A673 (cell line): Measurements from ENCODE around the gene PRKG1.

Source experiments
- CTCF ChIP-seq: fragments of 300-800, 200-600 bp; sonication (generic); conservative IDR thresholded peaks from 2 replicates; pipeline ENCODE4 v1.5.1; 2017; ENCODE audit warnings: low read depth, mild to moderate bottlenecking, antibody characterized with exemption, low read length, moderate library complexity, mixed read lengths
- EZH2 ChIP-seq: fragments of 200-600 bp; sonication (generic); IDR thresholded peaks from 2 replicates; pipeline ENCODE4 v1.6.1; 2017; ENCODE audit warnings: borderline replicate concordance, low read depth, mild to moderate bottlenecking, mixed read lengths, antibody characterized with exemption, low read length; ENCODE audit not compliant: poor library complexity, severe bottlenecking

GRCh38 chr10:51147644-51148399 lies 73.5 kb downstream of the PRKG1 start:
- TF ChIP-seq CTCF (no peak), EZH2 (no peak)
